NCI-H2171 treated with DMSO at 0.1 percent for 48 hours (cell line): ENCODE data around the gene ZCCHC8.
A peak's percentile ranks its signal among the peaks of the same experiment; 100 is the strongest.
"Not testable (repeated sequence)": the region's sequence is repeated elsewhere in the genome, so short reads cannot be mapped to it uniquely, and the experiment has no call there.

Source experiments
- DNase-seq: peaks from one replicate; lab custom pipeline; 2025; lab: John Stamatoyannopoulos, UW

ZCCHC8 gene

GRCh38 chr12:122500685-122501488 is at the start of gene ZCCHC8:
ZCCHC8 (minus strand) TSS chr12:122500932; CDS start chr12:122500840, 92 bp downstream.
- DNase-seq = peak; percentile 100

GRCh38 chr12:122547330-122547729 is 46.6 kb upstream of the ZCCHC8 start:
- no peak for DNase-seq

GRCh38 chr12:122545855-122546254 is 45.1 kb upstream of the ZCCHC8 start:
- DNase-seq = no peak

GRCh38 chr12:122544537-122544936 is 43.8 kb upstream of the ZCCHC8 start:
- DNase-seq = no peak

GRCh38 chr12:122538496-122538895 is 37.8 kb upstream of the ZCCHC8 start:
- no peak for DNase-seq

GRCh38 chr12:122537021-122537420 is 36.3 kb upstream of the ZCCHC8 start:
- no peak for DNase-seq

GRCh38 chr12:122533856-122534255 is 33.1 kb upstream of the ZCCHC8 start:
- no peak for DNase-seq

GRCh38 chr12:122528992-122529391 is 28.3 kb upstream of the ZCCHC8 start:
- no peak for DNase-seq

GRCh38 chr12:122528582-122528981 is 27.9 kb upstream of the ZCCHC8 start:
- DNase-seq = no peak

GRCh38 chr12:122527478-122527944 is 26.8 kb upstream of the ZCCHC8 start:
- no peak for DNase-seq

- DNase-seq = peak; percentile 100
Observed at GRCh38 chr12:122526683-122527477, 26.1 kb upstream of the ZCCHC8 start, which contains the start of the genes KNTC1 and RSRC2. KNTC1 (plus strand) TSS chr12:122527249; CDS start chr12:122530064, 2,815 bp downstream. RSRC2 (minus strand) TSS chr12:122526936; CDS start chr12:122526853, 83 bp downstream.

- DNase-seq = no peak
Observed at GRCh38 chr12:122523846-122524718, 23.4 kb upstream of the ZCCHC8 start.

- DNase-seq = no peak
Observed at GRCh38 chr12:122523280-122523679, 22.5 kb upstream of the ZCCHC8 start.

GRCh38 chr12:122520676-122521075 is 19.9 kb upstream of the ZCCHC8 start:
- DNase-seq = no peak

- no peak for DNase-seq
Observed at GRCh38 chr12:122519418-122519817, 18.7 kb upstream of the ZCCHC8 start.

- DNase-seq = no peak
Observed at GRCh38 chr12:122518908-122519307, 18.2 kb upstream of the ZCCHC8 start.

GRCh38 chr12:122517877-122518276 is 17.1 kb upstream of the ZCCHC8 start:
- no peak for DNase-seq

GRCh38 chr12:122516544-122517361 is 16.0 kb upstream of the ZCCHC8 start:
- no peak for DNase-seq

- no peak for DNase-seq
Observed at GRCh38 chr12:122515275-122515674, 14.5 kb upstream of the ZCCHC8 start.

- DNase-seq = no peak
Observed at GRCh38 chr12:122513660-122514059, 12.9 kb upstream of the ZCCHC8 start.

- not testable (repeated sequence) for DNase-seq
Observed at GRCh38 chr12:122513028-122513427, 12.3 kb upstream of the ZCCHC8 start.
